Activated CD4-positive, alpha-beta T cell treated with anti-CD3 and anti-CD28 coated beads for 1 hour (primary cell): ENCODE results near the gene DYSF.

Source experiments
- DNase-seq: peaks from one replicate; pipeline ENCODE4 v3.0.0-alpha.2; 2020

DYSF gene

DNA sequence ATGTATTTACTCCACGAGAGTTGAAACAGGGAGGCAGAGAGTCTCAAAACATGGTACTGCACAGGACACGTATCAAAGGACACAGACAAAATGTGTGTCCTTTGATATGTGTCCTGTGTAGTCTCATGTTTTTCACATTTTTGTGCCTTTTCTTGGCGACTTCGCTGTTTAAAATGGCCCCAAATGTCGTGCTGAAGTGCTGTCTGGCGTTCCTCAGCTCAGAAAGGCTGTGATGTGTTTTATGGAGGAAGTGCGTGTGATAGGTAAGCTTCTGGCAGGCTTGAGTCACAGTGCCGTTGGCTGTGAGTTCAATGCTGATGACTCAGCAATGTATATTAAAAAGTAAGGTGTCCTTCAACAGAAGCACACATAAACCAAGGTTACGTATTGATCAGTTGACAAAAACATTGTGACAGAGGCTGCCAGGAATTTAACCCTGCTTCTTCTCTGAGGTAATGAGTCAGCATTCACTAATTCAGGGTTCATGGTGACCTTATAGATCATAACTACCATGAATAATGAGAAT is 78.2 kb downstream of the DYSF start:
- DNase-seq: no peak

DNA sequence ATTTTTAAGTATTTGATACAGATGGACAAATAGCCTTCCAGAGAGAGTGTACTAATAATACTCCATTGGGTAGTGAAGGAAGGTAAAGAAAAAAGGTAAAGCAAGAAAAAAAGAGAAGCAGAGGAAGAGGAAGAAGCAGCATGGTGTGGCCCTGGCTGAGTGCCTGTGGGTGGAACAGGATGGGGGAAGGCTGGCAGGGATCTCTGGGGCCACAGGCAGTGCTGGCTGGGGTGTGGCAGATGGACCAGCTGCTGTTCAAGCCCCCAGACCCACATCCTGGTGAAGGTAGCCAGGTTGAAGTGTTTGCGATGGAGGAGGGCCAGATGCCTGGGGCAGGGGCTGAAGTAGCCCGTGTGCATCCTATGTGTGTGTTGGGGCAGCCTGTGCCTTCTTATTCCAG is 79.0 kb downstream of the DYSF start:
- no peak for DNase-seq

DNA sequence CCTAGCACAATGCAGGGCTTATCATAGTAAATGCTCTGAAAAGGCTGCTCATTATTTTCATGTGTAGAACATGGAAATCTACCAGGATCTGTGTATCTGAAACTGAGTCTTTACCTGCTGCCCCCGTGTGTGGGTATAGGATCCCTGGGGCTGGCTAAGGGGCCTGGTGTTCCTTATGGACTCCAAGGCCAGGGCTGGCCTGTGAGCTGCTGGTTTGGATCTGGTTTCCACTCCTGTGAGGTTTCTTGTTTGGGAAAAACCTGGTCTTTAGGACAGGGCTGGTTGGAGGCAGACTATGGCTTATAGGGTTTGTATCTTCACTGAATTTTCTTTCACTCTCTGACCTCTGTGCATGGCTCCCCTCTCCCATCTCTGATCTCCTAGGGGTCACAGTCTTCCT is 80.8 kb downstream of the DYSF start:
- no peak for DNase-seq

DNA sequence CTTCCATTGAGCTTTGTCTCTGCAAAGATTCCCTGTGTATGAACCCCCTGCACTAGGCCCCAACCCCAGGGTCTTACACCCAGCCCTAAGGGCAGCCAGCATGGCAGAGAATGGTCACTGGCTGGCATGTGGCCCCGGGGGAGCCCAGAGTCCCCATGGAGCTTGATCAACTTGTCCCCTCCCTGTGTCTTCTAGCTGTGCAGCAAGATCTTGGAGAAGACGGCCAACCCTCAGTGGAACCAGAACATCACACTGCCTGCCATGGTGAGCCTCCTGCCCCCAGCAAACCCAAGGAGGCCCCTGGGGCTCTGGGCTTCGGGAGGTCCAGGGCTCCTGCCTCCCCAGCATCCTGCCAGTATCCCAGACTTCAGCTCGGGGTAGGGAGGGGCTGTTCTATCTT is 81.5 kb downstream of the DYSF start:
- no peak for DNase-seq

DNA sequence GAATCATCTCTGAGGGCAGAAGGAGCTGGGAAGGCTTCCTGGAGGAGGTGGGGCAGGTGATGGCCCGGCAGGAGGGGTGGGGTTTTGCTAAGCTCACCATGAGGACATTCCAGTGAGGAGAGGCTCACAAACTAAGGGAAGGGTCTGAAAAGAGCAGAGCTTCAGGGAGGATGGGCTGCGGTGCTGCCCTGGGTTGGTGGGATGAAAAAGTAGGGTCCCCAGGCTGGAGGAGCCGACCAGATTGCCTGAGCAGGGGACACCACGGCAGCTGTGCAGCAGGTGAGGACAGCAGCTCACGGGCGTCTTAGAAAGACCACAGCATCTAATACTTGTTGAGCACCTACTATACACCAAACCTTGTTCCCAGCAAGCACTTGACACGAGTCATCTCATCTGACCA is 82.2 kb downstream of the DYSF start:
- no peak for DNase-seq

DNA sequence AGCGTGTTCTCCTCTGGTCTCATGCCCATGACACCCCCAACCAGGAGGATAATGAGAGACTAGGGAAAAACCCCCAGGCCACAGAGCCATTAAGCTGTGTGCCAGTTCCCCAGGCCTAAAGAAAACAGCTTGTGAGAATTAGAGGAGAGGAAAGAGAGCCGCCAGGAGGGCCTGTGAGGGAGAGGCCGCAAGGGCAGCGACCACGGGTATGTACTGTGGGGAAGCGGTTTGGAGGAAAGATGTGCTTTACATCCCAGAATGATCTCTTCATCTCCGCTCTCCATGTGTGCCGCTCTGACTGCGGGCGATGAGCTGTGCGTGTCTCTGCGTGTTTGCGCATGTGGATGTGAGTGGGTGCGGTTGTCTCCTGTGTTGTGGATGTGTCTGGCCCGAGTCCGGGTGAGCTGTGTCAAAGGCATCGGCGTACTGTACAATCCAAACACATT is 82.9 kb downstream of the DYSF start:
- no peak for DNase-seq

DNA sequence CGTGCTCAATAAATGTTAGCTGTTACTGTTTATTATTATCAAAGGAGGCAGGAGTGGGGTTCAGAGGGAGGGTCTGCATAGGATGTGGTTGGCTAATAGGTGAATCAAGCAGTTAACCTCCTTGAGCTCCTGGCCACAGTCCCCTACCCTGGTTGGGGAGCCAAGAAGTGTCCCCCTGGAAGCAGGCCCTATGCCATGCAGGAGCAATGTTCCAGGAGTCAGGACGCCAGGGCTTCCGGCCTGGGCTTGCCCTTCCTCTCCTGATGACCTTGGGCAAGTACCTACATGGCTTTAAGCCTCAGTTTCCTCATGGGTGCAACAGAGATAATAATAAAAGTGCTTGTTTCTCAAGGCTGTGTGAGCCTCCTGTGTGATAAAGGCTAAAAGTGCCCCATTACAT is 84.9 kb downstream of the DYSF start:
- DNase-seq: no peak

DNA sequence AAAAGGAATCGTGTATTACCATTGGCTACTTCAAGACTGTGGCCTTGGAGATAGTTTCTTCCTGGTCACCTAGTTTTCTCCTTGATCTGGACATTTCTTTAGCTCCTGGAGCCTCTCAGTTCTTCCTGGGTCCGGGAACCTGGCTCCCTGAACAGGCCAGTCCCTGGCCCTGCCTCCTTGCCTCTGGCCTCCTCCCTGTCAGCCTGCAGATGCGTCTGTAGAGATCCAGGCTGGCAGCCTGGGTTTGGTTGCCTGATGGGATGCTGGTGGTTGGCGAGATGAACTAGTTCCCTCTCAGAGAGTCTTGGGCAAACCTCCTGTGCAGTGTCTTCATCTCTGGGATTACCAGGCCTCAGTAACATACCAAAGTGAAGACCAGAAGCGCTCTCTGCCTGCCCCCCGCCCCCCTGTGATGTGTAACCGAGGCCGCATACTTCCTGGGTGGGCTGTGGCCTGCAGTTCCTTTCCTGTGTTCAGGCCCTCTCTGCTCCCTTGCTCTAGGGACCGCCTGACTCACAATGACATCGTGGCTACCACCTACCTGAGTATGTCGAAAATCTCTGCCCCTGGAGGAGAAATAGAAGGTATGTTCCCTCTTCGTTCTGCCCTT is 85.4 kb downstream of the DYSF start:
- no peak for DNase-seq

DNA sequence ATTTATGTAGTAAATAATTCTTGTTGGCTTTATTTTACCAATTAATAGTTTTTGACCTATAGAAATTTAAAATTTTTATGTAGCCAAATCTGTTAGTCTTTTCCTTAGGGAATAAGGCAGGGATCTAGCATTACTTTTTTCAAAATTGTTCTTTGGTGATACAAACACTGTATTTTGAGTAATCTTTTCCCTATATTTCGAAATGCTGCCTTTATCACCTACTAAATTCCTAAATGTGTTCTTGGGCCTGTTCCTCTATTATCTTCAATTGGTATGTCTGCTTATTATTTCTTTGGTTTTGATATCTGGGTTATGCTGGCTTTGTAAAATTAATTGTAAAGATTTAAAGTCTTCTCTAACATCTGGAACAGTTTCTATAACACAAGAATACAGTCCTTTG is 87.5 kb downstream of the DYSF start:
- DNase-seq: no peak

DNA sequence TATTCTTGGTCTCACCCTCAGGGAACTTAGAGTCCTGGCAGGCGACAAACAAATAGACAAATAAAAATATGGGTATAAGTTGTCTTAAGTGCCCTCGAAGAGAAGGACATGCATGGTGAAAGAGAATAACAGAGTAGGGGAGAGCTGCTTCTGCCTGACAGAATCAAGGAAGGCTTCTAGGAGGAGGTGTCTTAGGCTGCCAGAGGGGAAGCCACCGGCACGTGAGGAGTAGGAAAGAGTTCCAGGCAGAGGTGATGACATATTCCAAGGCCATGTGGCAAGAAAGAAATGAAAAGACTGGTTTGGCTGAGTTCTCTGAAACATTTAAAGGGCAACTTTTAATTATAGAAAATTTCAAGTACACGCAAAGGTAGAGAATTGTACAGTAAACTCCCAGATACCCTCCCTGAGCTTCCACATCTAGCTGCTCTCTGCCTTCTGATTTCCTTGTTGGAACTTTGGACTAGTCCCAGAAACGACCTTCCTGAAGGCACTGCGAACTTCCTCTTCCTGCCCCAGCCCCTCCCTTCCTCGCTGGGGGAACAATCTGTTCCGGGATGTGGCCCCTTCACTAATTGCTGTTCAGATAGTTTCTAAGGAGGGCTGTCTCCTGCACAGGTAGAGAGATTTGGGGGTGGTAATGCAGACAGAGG is 91.7 kb downstream of the DYSF start:
- DNase-seq: no peak

DNA sequence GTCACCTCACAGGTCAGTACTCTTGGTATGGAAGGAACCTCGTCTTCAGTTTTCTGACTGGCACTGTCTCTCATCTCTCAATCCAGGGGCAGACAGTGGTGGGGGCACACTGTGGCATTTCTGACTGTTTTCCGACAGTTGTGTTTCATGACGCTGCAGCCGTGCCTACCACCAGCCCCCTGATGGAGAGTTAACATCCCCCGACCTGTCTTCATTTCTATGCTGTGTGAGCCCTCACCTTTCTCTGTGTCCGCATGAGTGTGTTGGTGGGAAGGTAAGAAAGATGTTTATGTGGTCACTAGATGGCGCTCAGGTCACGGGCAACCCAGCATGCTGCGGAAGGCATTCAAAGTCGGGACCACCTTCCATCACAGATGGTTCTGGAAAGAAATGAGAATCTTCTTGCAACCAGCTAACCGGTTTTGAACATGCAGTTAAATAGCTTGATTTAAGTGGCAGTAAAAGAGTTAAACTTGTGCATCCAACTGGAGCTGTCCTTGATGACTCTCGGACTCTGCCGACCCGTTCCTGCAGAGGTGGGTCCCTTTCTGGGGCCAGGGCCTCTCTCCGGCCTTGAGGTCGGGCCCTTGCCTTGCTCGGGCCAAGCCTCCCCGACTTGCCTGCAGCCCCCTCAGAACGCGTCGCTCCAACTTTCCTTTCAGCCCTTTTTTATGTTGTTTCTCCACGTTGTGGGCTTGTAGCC is 92.4 kb downstream of the DYSF start:
- DNase-seq: no peak

DNA sequence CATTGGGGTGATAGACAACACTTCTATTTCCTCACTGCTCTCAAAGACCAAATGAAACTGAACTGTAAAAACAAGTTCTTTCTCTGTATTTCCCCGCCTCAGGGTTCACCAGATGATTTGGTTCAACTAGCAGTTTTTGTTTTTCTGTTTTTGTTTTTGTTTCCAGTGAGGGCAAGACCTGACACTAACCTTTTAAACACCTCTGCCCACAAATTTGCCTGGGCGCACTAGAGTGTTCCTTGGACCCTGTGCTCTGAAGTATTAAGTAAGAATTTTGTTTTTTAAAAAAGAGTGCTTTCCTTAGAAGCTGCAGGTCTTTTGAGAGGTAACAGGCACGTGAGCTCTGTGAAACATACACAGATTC is 92.9 kb downstream of the DYSF start:
- no peak for DNase-seq

DNA sequence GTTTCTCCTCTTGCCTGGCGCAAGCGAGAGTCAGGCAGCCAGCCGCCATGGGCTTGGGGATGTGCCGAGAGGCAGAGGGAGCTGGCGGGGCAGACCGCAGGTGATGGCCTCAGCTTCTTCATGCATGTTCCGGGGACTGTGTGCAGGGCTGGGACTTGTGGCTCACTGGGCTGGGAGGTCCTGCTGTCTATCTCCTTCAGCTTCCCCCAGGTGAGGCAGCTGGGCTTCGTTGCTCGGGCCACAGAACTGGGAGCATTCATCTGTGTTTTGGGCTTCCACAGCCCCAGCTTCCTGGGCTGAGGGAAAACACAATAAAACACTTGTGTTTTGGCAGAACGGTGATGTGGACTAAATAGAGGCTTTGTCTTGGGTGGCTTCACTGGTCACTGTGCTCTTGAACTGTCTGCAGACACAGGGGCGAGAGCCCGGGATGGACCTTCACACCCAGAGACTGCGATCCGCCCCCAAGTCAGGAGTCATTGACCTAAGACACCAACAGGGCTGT is 93.5 kb downstream of the DYSF start:
- no peak for DNase-seq

DNA sequence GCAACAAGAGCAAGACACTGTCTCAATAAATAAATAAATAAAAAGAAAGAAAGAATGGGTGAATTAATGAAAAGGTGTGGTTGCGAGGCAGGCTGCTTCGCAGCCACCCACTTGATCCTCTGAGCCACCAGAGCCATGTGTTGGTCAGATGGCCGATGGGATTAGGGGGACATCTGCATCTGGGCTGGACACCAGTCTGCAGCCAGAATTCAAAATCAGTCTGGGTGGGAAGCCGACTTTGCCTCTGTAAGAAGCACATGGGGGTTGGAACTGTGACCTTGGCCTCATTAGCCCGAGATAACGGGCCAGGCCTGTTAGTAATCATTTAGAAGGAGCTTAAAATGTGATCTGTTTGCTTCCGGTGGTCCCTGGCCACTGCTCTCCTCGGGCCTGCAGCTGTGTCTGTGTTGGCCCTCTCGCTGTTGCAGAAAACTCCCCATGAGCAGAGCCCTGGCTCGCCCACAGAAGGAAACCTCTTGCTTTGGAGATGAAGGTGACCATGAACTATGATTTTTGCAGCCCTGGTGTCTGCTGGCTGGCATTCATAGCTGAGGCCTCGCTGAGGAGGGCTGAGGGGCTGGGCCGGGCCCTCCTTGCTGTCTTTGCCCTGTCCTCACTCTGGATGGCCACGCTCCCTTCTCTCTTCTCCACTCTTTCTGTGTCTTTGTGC is 94.4 kb downstream of the DYSF start:
- no peak for DNase-seq

DNA sequence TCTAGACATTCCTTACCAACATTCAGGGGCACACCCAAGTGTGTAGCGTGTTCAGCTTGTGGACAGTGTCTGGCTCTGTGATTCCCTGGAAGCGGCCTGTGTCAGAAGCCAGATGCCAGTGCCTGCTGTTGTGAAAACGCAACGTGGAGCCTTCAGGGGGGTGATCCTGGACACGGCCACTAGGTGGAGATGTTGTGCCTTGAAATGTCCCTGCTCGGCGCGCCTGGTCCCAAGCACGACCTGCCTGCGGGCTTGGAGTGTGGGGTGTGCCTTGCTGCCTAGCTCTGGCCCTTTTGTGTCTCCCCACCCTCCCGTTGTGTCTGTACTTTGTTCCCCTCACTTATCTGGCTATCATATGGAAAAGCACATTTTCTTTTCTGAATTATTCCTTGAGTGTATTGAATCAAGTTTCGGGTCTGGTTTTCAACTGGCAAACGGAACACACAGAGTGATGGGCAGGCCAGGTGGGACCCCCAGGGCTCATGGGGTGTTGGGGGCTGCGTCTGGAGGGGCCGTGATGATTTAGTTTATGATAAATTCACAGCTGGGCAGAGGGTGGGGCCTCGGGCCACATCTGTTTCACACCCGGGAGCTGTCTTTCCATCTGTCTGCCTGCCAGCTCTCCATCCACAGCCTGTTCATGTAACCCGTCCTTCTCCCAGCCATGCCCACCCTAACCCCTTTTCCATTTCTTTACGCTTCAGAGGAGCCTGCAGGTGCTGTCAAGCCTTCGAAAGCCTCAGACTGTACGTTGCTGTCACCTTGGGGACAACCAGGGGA is 95.5 kb downstream of the DYSF start:
- peak; percentile 52 for DNase-seq

DNA sequence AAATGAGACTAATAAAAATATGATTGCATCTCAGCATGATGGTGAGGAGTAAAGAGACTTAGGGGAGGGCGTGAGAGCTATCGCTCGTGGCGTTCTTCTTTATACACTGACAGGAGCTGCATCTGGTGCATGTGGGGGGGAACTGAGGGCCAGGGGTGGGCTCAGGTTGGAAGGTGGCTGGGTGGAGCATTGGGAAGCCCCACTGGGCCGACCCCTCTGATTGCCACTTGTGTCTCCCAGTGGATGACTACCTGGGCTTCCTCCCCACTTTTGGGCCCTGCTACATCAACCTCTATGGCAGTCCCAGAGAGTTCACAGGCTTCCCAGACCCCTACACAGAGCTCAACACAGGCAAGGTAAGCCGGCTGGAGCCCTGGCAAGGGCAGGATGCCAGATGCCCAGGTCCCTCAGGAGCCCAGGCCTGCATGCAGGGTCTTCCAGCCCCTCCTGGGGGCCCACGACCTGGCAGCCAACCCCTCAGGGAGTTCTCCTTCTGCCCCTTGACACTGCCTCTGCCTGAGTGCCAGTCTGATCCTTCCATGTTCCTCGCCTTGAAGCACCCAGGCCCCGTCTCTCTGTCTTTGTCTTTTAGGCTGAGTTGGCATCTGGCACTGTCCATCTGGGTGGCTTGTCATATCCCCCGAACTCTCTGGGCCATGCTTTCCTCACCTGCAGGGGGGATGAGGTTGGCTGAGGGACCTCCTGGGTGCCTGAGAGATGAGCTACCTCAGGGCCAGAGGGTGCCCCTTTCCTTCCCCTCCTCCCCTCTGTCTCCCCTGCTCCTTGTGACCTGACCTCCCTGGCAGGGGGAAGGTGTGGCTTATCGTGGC is 97.7 kb downstream of the DYSF start:
- DNase-seq: no peak

DNA sequence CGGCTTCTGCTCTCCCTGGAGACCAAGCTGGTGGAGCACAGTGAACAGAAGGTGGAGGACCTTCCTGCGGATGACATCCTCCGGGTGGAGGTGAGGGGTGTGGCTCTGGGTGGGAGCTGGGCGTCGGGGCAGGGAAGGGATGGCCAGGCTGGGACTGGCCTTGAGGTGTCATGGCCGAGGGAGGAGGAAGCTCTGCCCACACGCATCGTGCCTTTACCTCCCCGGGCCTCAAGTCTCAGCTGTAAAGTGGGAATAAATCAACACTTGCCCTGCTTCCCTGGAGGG is 98.2 kb downstream of the DYSF start:
- DNase-seq: no peak

DNA sequence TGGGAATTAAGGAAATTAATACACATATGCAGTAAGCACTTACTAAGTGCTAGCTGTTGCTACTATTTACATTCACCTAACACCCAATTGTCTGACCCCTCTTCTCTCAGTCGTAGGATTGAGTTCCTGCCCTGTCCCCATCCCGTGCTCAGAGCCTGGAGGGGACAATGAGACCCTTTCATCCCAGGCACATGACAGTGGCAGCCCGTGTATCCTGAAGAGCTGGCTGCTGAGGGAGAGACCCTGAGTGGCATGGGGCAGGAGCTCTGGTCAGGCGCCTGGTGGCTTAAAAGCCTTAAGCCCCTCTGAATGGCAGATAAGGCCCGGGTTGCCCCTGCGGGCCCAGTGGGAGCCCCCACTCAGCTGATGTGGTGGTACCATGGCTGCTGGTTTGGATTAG is 99.0 kb downstream of the DYSF start:
- DNase-seq: no peak

DNA sequence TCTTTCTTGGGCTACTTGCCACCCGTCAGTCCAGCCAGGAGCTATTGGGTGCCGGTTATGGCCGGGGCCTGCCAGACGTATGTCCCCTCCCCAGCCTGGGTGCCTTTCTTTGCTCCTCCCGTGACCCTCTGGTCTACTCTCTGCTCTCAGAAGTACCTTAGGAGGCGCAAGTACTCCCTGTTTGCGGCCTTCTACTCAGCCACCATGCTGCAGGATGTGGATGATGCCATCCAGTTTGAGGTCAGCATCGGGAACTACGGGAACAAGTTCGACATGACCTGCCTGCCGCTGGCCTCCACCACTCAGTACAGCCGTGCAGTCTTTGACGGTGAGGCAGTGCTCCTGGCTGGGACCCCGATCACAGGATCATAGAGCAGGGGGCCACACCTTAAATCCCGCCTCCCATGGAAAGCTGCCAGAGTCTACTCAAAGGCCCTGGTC is 99.5 kb downstream of the DYSF start:
- DNase-seq: no peak

DNA sequence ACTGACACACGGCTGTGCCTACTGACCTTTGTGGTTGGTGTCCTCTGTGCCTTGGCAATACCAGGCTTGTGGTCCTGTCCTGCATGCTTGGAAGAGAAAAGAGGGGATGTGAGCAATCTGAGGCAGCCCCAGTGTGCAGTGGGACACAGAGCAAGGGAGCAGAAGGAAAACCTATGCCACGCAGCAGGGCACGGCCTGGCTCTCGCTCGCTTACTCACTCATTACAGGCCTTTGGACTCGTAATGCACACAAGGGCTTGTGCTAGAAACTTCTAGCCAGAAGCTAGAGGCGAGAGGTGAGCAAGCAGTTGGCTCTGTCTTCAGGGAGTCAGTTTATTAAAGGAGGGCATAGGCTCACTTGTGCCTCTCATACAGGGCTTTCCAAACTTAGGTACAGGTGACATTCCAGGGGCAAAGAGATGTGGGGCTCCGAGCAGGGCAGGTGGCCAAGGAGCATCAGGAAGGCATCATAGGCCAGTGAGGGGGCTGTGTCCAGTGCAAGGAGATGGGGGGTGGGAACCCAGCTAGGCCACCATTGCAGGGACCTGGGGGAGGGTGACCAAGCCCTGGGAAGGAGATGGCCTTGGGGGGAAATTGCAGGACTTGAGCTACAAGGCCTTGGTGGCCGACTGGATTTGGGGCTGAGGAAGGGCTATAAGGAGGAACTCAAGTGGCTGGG is 100.8 kb downstream of the DYSF start:
- no peak for DNase-seq

DNA sequence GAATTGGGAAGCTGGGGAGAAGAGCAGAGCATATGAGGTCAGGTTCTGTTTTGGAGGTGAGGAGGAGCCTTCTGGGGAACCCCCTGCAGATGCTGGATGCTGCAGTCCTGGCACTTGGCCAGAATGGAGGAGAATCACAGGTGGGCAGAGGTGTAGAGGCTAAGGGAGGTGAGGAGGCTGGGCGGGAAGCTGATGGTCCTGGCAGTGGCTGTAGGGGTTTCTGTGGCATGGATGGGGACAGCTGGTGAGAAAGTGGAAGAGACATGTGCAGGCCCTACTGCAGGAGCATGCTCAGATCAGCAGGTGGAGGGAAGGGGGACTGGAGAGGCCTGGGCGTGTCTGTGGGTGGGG is 101.3 kb downstream of the DYSF start:
- no peak for DNase-seq
